HFF-Myc (cell line): ENCODE measurements around the gene SKI.

Source experiments
- DNase-seq: peaks from one replicate; pipeline ENCODE4 v3.0.0-alpha.2; 2011; ENCODE audit warnings: low read depth; ENCODE audit errors: extremely low read depth
- H3K4me3 ChIP-seq: replicated peaks from 2 replicates; pipeline ENCODE4 v1.5.1; 2011; ENCODE audit warnings: low read depth, mild to moderate bottlenecking, control low read depth, low read length
- TF ChIP-seq, protein P1 (sequence below): IDR thresholded peaks from 2 replicates; pipeline ENCODE4 v1.5.1; 2012; ENCODE audit warnings: mild to moderate bottlenecking, low read depth, low read length, control low read depth; ENCODE audit errors: missing control alignments

The SKI gene

DNA sequence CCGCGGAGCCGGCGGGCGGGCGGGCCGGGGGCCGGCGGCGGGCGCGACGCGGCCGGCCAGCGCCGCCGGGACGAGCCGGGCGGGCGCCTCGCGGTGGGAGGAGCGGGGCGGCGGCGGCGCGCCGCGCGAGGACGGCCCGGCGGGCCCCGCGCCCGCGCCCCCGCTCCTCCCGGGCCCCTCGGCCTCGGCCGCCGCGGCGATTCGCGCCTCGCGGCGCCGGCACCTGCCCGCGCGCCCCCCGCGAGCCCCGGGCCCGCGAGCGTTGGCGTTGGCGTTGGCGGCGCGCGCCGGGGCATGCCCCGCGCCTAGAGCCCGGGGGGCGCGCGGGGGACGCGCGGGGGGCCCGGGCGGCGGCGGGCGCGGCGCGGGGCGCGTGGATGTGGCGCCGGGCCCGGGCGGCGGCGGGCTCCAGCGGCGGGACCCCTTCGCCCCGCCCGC, at the start of gene SKI:
Gene SKI (plus strand): TSS at position 163 of the 438 bp plus-strand sequence. CDS start 448 bp downstream, outside the sequence.
- TF ChIP-seq, protein P1, sequence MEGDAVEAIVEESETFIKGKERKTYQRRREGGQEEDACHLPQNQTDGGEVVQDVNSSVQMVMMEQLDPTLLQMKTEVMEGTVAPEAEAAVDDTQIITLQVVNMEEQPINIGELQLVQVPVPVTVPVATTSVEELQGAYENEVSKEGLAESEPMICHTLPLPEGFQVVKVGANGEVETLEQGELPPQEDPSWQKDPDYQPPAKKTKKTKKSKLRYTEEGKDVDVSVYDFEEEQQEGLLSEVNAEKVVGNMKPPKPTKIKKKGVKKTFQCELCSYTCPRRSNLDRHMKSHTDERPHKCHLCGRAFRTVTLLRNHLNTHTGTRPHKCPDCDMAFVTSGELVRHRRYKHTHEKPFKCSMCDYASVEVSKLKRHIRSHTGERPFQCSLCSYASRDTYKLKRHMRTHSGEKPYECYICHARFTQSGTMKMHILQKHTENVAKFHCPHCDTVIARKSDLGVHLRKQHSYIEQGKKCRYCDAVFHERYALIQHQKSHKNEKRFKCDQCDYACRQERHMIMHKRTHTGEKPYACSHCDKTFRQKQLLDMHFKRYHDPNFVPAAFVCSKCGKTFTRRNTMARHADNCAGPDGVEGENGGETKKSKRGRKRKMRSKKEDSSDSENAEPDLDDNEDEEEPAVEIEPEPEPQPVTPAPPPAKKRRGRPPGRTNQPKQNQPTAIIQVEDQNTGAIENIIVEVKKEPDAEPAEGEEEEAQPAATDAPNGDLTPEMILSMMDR: no peak

GRCh38 chr1:2178875-2179274, 49.2 kb upstream of the SKI start:
- H3K4me3 ChIP-seq: no peak overlapping the region
- TF ChIP-seq, protein P1: no peak
- no peak for DNase-seq

More for the DNA sequence above, at the start of gene SKI:
- H3K4me3 ChIP-seq: peak within 1 kb of the TSS; percentile 94
- no peak for DNase-seq

DNA sequence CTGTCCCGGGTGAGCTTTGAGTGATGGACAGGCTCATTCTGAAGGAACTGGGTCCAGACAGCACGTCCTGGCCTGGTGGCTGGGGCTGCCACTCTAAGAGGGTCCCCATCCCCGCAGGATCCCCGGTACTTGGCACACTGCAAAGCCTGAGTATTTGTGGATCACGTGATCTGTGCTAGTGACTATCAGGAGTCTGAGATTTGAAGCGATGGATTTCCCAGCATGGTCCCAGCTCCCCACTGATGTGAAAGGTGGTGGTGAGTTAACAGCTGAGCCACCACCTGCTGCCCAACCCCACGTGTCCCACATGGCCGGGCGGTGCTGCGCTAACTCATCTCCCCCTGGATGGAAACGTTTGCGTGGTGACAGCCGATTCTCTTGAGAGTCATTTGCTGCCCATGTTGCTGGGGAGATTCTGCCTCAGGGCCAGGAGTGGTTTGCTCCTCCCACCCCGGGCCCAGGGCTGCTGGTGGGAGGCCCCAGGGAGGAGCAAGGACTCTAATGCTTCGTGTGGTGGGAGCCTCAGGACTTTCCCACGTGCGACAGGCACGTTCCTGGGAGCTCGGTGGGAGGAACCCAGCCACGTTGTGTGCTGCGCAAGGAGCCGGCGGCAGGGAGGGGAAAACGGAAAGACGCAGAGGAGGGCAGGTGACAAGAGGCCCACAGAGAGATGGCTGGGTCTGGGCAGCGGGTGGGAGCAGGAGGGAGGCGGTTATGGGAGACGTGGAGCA, 48.7 kb upstream of the SKI start:
- no peak for DNase-seq
- no peak overlapping the region for H3K4me3 ChIP-seq
- TF ChIP-seq, protein P1: no peak

- TF ChIP-seq, protein P1: no peak
- H3K4me3 ChIP-seq: no peak overlapping the region
- DNase-seq: no peak
Measured at GRCh38 chr1:2180297-2181245, 47.5 kb upstream of the SKI start.

- H3K4me3 ChIP-seq: no peak overlapping the region
- DNase-seq: no peak
- TF ChIP-seq, protein P1: no peak
Measured at GRCh38 chr1:2181271-2181670, 46.8 kb upstream of the SKI start.

- H3K4me3 ChIP-seq: no peak overlapping the region
- TF ChIP-seq, protein P1: no peak
- no peak for DNase-seq
Measured at GRCh38 chr1:2181752-2182151, 46.4 kb upstream of the SKI start.
